WTC11 (cell line): ENCODE results near the gene BABAM2. TPM values are rescaled to one million over a fixed set of nuclear protein-coding genes. Genes with fewer than 3 reads are reported as not detected.

Experiments used
- ATAC-seq: fragments of 200-7000 bp; cut with Tn5 transposase; 2 replicates; pipeline ENCODE4 v1.10.0; 2021; ENCODE audit warnings: mild to moderate bottlenecking, moderate library complexity
- Bru-seq: library from RNA; stranded (reverse); fragments of 400-500 nt; gene quantifications from one replicate; lab custom pipeline; 2021; lab: Mats Ljungman, UMichigan
- CTCF ChIA-PET: fragments of 300-600 bp; sonication (Branson Sonifier 250); formaldehyde crosslinking; loops from one replicate; lab custom pipeline; 2021; ENCODE audit warnings: antibody characterized with exemption; lab: Charles Lee
- POLR2A ChIA-PET: fragments of 350-600 bp; sonication (Branson Sonifier 250); formaldehyde crosslinking; loops from one replicate; lab custom pipeline; 2021; ENCODE audit warnings: antibody characterized with exemption; lab: Charles Lee
- DNase-seq: peaks from one replicate; pipeline ENCODE4 v3.0.0; 2021; ENCODE audit warnings: low spot score
- H3K27ac Mint-ChIP-seq: 2 replicates; pipeline ENCODE4 v1.8.0; 2021; ENCODE audit warnings: mixed read lengths
- H3K27me3 Mint-ChIP-seq: 2 replicates; pipeline ENCODE4 v1.8.0; 2021; ENCODE audit warnings: low read depth, mild to moderate bottlenecking, moderate library complexity, mixed read lengths
- H3K36me3 Mint-ChIP-seq: 2 replicates; pipeline ENCODE4 v1.8.0; 2021; ENCODE audit warnings: mixed read lengths
- H3K4me1 Mint-ChIP-seq: 2 replicates; pipeline ENCODE4 v1.8.0; 2022; ENCODE audit warnings: mixed read lengths
- H3K4me3 Mint-ChIP-seq: 2 replicates; pipeline ENCODE4 v1.8.0; 2021; ENCODE audit warnings: mild to moderate bottlenecking, moderate library complexity, mixed read lengths
- H3K9me3 Mint-ChIP-seq: 2 replicates; pipeline ENCODE4 v1.8.0; 2021; ENCODE audit warnings: mixed read lengths
- ATF6 ChIP-seq: sonication (generic); formaldehyde crosslinking; IDR thresholded peaks from 2 replicates; pipeline ENCODE4 v1.8.1; 2023; ENCODE audit warnings: mild to moderate bottlenecking, missing genetic modification reagents
- CBFB ChIP-seq: sonication (generic); formaldehyde crosslinking; IDR thresholded peaks from 2 replicates; pipeline ENCODE4 v1.8.1; 2022; ENCODE audit warnings: mild to moderate bottlenecking, low read depth, missing genetic modification reagents
- CDX4 ChIP-seq: fragments of 250-450 bp; sonication (Bioruptor Pico); IDR thresholded peaks from 2 replicates; pipeline ENCODE4 v1.9.0; 2021; ENCODE audit warnings: moderate library complexity, mild to moderate bottlenecking, inconsistent platforms, borderline replicate concordance
- E2F4 ChIP-seq: sonication (generic); formaldehyde crosslinking; IDR thresholded peaks from 2 replicates; pipeline ENCODE4 v1.8.1; 2022; ENCODE audit warnings: low read depth, mild to moderate bottlenecking, moderate library complexity, missing genetic modification reagents, borderline replicate concordance
- ERG ChIP-seq: fragments of 250-450 bp; sonication (Bioruptor Pico); IDR thresholded peaks from 2 replicates; pipeline ENCODE4 v1.8.0; 2021; ENCODE audit warnings: mild to moderate bottlenecking
- GABPB1 ChIP-seq: sonication (generic); formaldehyde crosslinking; IDR thresholded peaks from 2 replicates; pipeline ENCODE4 v1.8.1; 2023; ENCODE audit warnings: mild to moderate bottlenecking, missing genetic modification reagents
- IRF2 ChIP-seq: sonication (generic); formaldehyde crosslinking; IDR thresholded peaks from 2 replicates; pipeline ENCODE4 v1.8.0; 2022; ENCODE audit warnings: low read depth, missing genetic modification reagents, borderline replicate concordance
- JAZF1 ChIP-seq: fragments of 250-450 bp; sonication (Bioruptor Pico); IDR thresholded peaks from 2 replicates; pipeline ENCODE4 v1.9.0; 2021; ENCODE audit warnings: moderate library complexity, mild to moderate bottlenecking, inconsistent platforms
- NFE2L1 ChIP-seq: sonication (generic); formaldehyde crosslinking; IDR thresholded peaks from 2 replicates; pipeline ENCODE4 v1.8.1; 2023; ENCODE audit warnings: missing genetic modification reagents
- PRDM15 ChIP-seq: sonication (generic); formaldehyde crosslinking; IDR thresholded peaks from 2 replicates; pipeline ENCODE4 v1.8.0; 2022; ENCODE audit warnings: missing genetic modification reagents
- SMAD4 ChIP-seq: sonication (generic); formaldehyde crosslinking; IDR thresholded peaks from 2 replicates; pipeline ENCODE4 v1.8.0; 2022; ENCODE audit warnings: mild to moderate bottlenecking, missing genetic modification reagents
- ZBTB43 ChIP-seq: sonication (generic); formaldehyde crosslinking; IDR thresholded peaks from 2 replicates; pipeline ENCODE4 v1.8.1; 2023; ENCODE audit warnings: mild to moderate bottlenecking, missing genetic modification reagents
- ZMAT4 ChIP-seq: fragments of 250-450 bp; sonication (Bioruptor Pico); IDR thresholded peaks from 2 replicates; pipeline ENCODE4 v1.9.0; 2021; ENCODE audit warnings: mild to moderate bottlenecking
- ZNF232 ChIP-seq: sonication (generic); formaldehyde crosslinking; IDR thresholded peaks from 2 replicates; pipeline ENCODE4 v1.8.0; 2022; ENCODE audit warnings: mild to moderate bottlenecking, missing genetic modification reagents
- ZNF425 ChIP-seq: fragments of 250-450 bp; sonication (Bioruptor Pico); conservative IDR thresholded peaks from 2 replicates; pipeline ENCODE4 v1.9.0; 2021; ENCODE audit warnings: mild to moderate bottlenecking
- long read RNA-seq, 3 experiments: library from RNA in 1 of 3; library from capped mRNA in 1 of 3; library from polyadenylated mRNA in 1 of 3; unstranded in 2 of 3; stranded (forward) in 1 of 3; transcript quantifications; one replicate each; pipeline ENCODE4 v2.0.0, GENCODE V29; 2021
- total RNA-seq: library from RNA; stranded (reverse); gene quantifications from 3 replicates; pipeline ENCODE4 v1.2.3, GENCODE V29; 2021

The BABAM2 gene
- total RNA-seq = 16.5 to 21.5 TPM (median 21.0 TPM) in 3 replicates
- percentile 60 among the genes with signal in this experiment for Bru-seq, nascent RNA
- long read RNA-seq, experiment 1, transcript BABAM2-204 (12 exons, 1,657 nt) = major isoform, 44 of 75 reads
- long read RNA-seq, experiment 1, partial matches to known transcripts = 1 of 75 reads
- long read RNA-seq, experiment 1, other reads (novel, unspliced or antisense) = 20 of 75 reads
- long read RNA-seq, experiment 2, transcript BABAM2-204 (12 exons, 1,657 nt) = major isoform, 15 of 37 reads
- long read RNA-seq, experiment 2, partial matches to known transcripts = 11 of 37 reads
- long read RNA-seq, experiment 2, other reads (novel, unspliced or antisense) = 9 of 37 reads
- long read RNA-seq, experiment 3, transcript BABAM2-203 (13 exons, 1,686 nt) = minor isoform, 6 of 36 reads
- long read RNA-seq, experiment 3, transcript BABAM2-204 (12 exons, 1,657 nt) = major isoform, 20 of 36 reads
- long read RNA-seq, experiment 3, partial matches to known transcripts = 3 of 36 reads
- long read RNA-seq, experiment 3, other reads (novel, unspliced or antisense) = 4 of 36 reads

- H3K4me3 Mint-ChIP-seq = peak within 1 kb of the TSS; percentile 97
- peak; percentile 84 for DNase-seq
- peaks cover 8% of the 10 kb centered on the region for H3K4me1 Mint-ChIP-seq
- H3K27ac Mint-ChIP-seq = peak within 1 kb of the TSS; percentile 98
- no peaks in the 10 kb centered on the region for H3K27me3 Mint-ChIP-seq
- ChIA-PET CTCF (interaction anchor here (0.7 to 1.9 kb wide), 4 partner anchors 42 to 503 kb away, joined by 3 to 11 read pairs (median 6); partner anchors contain the start of gene FOSL2), POLR2A (interaction anchor here (1.2 to 2.2 kb wide), 2 partner anchors 138 to 174 kb away, joined by 4 to 7 read pairs; no protein-coding TSS in a partner anchor)
- no peaks in the 10 kb centered on the region for H3K9me3 Mint-ChIP-seq
- no peaks in the 10 kb centered on the region for H3K36me3 Mint-ChIP-seq
- peak; percentile 92 for ATAC-seq
- TF ChIP-seq ZMAT4 (CRISPR knock-in tag) = no peak
- no peak for TF ChIP-seq ATF6 (CRISPR knock-in tag)
- 0 out of 2 replicates have a peak, but pooled peaks have one; percentile 57 for TF ChIP-seq NFE2L1 (CRISPR knock-in tag)
- TF ChIP-seq ERG (CRISPR knock-in tag) = no peak
- no peak for TF ChIP-seq ZNF425 (CRISPR knock-in tag)
- TF ChIP-seq PRDM15 (CRISPR knock-in tag) = no peak
- no peak for TF ChIP-seq IRF2 (CRISPR knock-in tag)
- TF ChIP-seq SMAD4 (CRISPR knock-in tag) = no peak
- TF ChIP-seq CBFB = no peak
- TF ChIP-seq JAZF1 (CRISPR knock-in tag) = no peak
- TF ChIP-seq GABPB1 (CRISPR knock-in tag) = peak; percentile 77
- no peak for TF ChIP-seq E2F4 (CRISPR knock-in tag)
- TF ChIP-seq ZNF232 = no peak
- TF ChIP-seq ZBTB43 (CRISPR knock-in tag) = no peak
- TF ChIP-seq CDX4 = no peak
Measured at GRCh38 chr2:27890146-27890923, at the start of gene BABAM2, which contains the start of gene RBKS. Gene BABAM2 (plus strand): TSS chr2:27890729. CDS start chr2:27894557, 3,828 bp downstream. Gene RBKS (minus strand): TSS chr2:27890387. CDS start chr2:27890345, 42 bp downstream.
